NCI-H2196 treated with DMSO at 0.1 percent for 48 hours (cell line): ENCODE measurements around the gene PDGFRB.

Experiments
- DNase-seq: peaks from one replicate; lab custom pipeline; 2025; ENCODE audit not compliant: unreplicated experiment; lab: John Stamatoyannopoulos, UW

Gene PDGFRB

GRCh38 chr5:150069672-150070627 is 85.7 kb downstream of the PDGFRB start:
- no peak for DNase-seq

- no peak for DNase-seq
Measured at GRCh38 chr5:150068961-150069645, 86.5 kb downstream of the PDGFRB start.

- peak; percentile 18 for DNase-seq
Measured at GRCh38 chr5:150068472-150068871, 87.2 kb downstream of the PDGFRB start.

- no peak for DNase-seq
Measured at GRCh38 chr5:150068071-150068470, 87.6 kb downstream of the PDGFRB start.

- no peak for DNase-seq
Measured at GRCh38 chr5:150067405-150067960, 88.2 kb downstream of the PDGFRB start.

- DNase-seq, result no peak
Measured at GRCh38 chr5:150066901-150067396, 88.7 kb downstream of the PDGFRB start.

GRCh38 chr5:150066436-150066835 is 89.2 kb downstream of the PDGFRB start:
- DNase-seq, result no peak

GRCh38 chr5:150065886-150066285 is 89.8 kb downstream of the PDGFRB start:
- no peak for DNase-seq

GRCh38 chr5:150065346-150065745 is 90.3 kb downstream of the PDGFRB start:
- DNase-seq, result no peak

- no peak for DNase-seq
Measured at GRCh38 chr5:150064681-150065220, 90.9 kb downstream of the PDGFRB start.
